Activated T-helper 17 cell treated with anti-CD3 and anti-CD28 coated beads, Interleukin-2, amount 50 U/mL, for 72 hours (primary cell): ENCODE results near the gene FIBCD1. TPM values are rescaled to one million over a fixed set of nuclear protein-coding genes. Genes with fewer than 3 reads are reported as not detected.

ENCODE experiments used
- ATAC-seq: fragments of 150-1000 bp; cut with Tn5 transposase; replicated peaks from 2 replicates; pipeline ENCODE4 v1.10.0; 2021; ENCODE audit warnings: mild to moderate bottlenecking, moderate library complexity
- H3K27ac Mint-ChIP-seq: one replicate; pipeline ENCODE4 v1.8.0; 2022; ENCODE audit warnings: mixed read lengths
- H3K27me3 Mint-ChIP-seq: one replicate; pipeline ENCODE4 v1.8.0; 2022; ENCODE audit warnings: mixed read lengths
- H3K36me3 Mint-ChIP-seq: one replicate; pipeline ENCODE4 v1.8.0; 2022; ENCODE audit warnings: low read depth, mild to moderate bottlenecking, mixed read lengths
- H3K4me1 Mint-ChIP-seq: one replicate; pipeline ENCODE4 v1.8.0; 2022; ENCODE audit warnings: mixed read lengths
- H3K4me3 Mint-ChIP-seq: one replicate; pipeline ENCODE4 v1.8.0; 2022; ENCODE audit warnings: mild to moderate bottlenecking, mixed read lengths
- H3K9me3 Mint-ChIP-seq: one replicate; pipeline ENCODE4 v1.8.0; 2022; ENCODE audit warnings: mixed read lengths
- total RNA-seq, 2 donors: library from RNA; stranded (reverse); gene quantifications; one replicate each; pipeline ENCODE4 v1.2.3, GENCODE V29; 2022

The FIBCD1 gene
- total RNA-seq, 2 donors from 2014 or later = not detected

DNA sequence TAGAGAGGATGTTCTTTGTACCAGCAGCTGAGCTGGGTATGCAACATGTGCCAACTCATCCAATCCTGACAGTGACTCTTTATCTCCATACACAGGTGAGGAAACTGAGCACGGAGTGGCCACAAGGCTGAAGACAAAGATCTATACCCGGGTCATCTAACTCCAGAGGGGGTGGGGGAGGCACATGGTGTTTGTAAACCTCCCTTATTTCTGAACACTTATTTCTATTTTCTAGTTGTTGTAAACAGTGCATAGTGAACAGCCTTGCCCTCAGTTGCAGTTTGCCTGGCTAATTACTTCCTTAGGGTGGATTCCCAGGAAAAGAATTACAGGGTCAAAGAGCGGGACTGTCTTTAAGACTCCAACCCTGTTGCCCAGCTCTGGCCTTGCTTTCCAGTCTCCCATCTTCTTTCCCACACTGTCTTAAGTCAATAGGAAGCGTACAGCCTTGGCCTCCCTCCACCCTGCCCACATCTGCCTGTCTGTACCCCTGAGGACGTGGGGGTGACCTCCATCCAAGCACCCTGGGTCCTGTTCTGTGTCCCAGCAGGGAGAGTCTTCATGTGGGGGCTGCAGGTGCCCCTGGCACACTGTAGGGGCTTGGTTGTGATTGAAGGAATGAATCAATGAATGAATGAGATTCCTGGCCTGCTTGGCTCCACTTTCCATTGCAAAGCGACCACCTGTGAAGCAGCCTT, 13.2 kb upstream of the FIBCD1 start:
- Mint-ChIP-seq H3K36me3 (no peaks in the 10 kb centered on the region), H3K9me3 (no peaks in the 10 kb centered on the region), H3K4me3 (no peak overlapping the region), H3K27ac (no peak overlapping the region), H3K4me1 (no peaks in the 10 kb centered on the region), H3K27me3 (peaks cover 12% of the 10 kb centered on the region)
- ATAC-seq = no peak

DNA sequence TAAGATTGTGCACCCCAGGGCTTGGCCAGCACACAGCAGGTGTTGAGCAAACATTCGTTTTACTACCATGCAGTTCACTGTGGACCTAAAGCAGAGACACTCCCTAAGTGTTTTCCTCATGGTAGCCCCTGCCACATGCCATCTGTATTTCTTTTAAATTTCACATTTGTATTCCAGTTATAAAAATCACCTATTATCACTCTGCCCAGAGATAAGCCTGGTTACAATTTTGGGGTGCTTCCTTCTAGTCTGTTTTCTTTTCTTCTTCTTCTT, 10.9 kb upstream of the FIBCD1 start:
- no peaks in the 10 kb centered on the region for H3K9me3 Mint-ChIP-seq
- H3K4me1 Mint-ChIP-seq = no peaks in the 10 kb centered on the region
- ATAC-seq = no peak
- H3K4me3 Mint-ChIP-seq = no peak overlapping the region
- peaks cover 19% of the 10 kb centered on the region for H3K27me3 Mint-ChIP-seq
- H3K36me3 Mint-ChIP-seq = no peaks in the 10 kb centered on the region
- no peak overlapping the region for H3K27ac Mint-ChIP-seq

DNA sequence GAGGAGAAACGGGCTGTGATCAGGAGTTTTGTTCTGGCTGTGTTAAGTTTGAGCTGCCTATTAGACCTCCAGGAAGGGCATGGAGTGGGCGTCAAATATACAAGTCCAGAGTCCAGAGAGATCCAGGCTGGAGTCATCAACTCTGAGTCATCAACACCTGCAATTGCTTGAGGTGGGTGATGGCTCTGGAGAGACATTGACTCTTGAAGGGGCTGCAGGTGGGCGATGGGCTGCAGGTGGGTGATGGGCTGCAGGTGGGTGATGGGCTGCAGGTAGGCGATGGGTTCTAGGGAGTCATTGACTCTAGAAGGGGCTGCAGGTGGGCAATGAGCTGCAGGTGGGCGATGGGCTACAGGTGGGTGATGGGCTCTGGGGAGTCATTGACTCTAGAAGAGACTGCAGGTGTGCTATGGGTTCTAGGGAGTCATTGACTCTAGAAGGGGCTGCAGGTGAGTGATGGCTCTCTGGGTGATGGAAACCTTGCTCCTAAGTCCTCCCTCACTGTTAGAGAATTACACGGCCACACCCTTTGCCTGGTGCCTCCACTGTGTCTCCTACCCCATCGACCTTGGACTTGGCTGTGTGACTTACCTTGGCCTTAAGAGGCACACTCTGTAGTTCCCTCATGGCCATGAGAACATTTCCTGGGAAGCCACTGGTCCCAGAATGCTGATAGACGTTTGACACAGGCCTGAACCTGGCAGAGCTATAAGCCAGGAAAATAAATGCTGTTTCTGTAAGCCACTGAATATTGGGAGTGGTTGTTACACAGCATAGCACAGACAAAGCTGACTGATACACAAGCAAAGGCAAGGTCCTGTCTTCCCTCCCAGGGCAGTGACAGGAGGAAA, 10.4 kb upstream of the FIBCD1 start:
- no peak overlapping the region for H3K4me3 Mint-ChIP-seq
- no peak for ATAC-seq
- H3K27ac Mint-ChIP-seq = no peak overlapping the region
- no peaks in the 10 kb centered on the region for H3K36me3 Mint-ChIP-seq
- peaks cover 19% of the 10 kb centered on the region for H3K27me3 Mint-ChIP-seq
- H3K9me3 Mint-ChIP-seq = no peaks in the 10 kb centered on the region
- H3K4me1 Mint-ChIP-seq = no peaks in the 10 kb centered on the region

DNA sequence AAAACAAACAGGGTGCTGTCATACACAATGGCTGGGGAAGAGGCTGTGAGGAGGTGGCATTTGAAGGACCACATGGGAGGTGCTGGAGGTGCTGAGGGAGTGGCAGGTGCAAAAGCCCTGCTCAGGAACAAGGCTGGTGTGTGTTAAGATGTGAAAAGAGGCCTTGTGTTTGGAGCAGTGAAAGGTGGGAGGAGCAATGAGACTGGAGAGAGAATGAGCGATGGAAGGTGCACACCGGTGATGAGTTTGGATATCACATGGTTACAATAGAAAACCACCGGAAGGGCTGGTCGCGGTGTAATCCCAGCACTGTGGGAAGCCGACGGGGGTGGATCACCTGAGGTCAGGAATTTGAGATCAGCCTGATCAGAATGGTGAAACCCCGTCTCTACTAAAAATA, 9.2 kb upstream of the FIBCD1 start:
- peaks cover 24% of the 10 kb centered on the region for H3K27me3 Mint-ChIP-seq
- H3K9me3 Mint-ChIP-seq = no peaks in the 10 kb centered on the region
- no peak for ATAC-seq
- H3K27ac Mint-ChIP-seq = no peak overlapping the region
- no peak overlapping the region for H3K4me3 Mint-ChIP-seq
- H3K36me3 Mint-ChIP-seq = no peaks in the 10 kb centered on the region
- no peaks in the 10 kb centered on the region for H3K4me1 Mint-ChIP-seq

DNA sequence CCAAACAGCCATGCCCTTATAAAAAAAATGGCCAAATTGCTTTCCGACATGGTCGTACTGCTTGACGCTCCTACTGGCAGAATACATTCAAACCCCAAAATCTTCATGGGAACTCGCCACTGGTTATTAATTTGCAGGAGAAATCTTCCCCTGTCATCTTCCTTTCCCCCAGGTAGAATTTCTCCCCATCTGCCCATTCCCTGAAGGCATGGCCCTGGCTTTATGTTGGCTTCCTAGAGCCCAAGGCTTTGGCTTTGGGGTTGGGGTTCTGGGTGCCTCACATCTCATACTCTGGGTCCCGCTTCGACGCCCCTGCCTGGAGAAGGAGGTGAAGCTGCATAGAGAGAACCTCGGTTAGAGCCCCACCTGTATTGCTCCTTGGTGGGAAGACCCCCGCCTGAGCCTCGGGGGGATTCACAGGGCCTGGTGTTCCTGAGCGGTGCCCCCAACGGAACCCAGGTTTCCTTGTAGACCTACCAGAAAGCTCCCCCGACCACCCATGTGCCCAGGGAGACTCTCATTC, 8.6 kb upstream of the FIBCD1 start:
- Mint-ChIP-seq H3K36me3 (no peaks in the 10 kb centered on the region), H3K27me3 (peaks cover 24% of the 10 kb centered on the region), H3K4me3 (no peak overlapping the region), H3K27ac (no peak overlapping the region), H3K4me1 (no peaks in the 10 kb centered on the region), H3K9me3 (no peaks in the 10 kb centered on the region)
- ATAC-seq = no peak

DNA sequence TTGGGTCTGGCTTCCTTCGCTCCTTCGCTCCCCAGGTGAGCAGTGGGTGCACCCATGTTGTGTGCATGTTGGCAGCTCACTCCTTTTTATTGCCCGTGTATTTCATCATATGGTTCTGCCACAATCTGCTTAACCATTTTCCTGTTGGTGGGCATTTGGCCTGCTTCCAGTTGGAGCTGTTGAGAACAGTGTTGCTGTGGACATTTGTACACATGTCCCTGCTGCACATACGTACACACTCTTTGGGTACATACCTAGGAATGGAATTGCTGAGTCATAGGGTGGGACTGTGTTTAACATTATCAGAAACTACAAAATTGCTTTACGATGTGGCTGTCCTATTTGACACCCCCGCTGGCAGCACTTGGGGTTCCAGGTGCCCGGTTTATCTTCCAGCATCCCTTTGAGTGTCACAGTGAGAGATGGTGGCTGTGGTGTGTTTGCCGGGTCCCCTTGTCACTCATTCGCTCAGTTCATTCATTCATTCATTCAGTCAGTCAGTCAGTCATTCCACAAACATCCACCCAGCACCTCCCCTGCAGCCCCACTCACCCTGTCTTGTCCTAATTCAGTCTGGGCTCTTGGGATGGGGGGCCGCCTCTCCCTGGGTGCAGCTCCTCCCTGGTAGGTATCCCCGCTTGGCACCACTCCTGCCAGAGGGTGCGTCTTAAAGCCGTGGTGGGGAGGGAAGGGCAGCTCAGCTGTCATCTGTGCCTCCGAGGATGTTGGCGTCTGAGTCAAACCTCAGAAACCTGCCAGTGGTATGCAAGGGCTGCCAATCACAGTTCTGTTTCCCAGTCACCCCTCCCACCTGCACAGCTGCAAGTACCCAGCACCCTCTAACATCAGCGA, 7.9 kb upstream of the FIBCD1 start:
- Mint-ChIP-seq H3K27me3 (peaks cover 25% of the 10 kb centered on the region), H3K4me3 (no peak overlapping the region), H3K4me1 (no peaks in the 10 kb centered on the region), H3K9me3 (no peaks in the 10 kb centered on the region), H3K36me3 (no peaks in the 10 kb centered on the region), H3K27ac (no peak overlapping the region)
- no peak for ATAC-seq

DNA sequence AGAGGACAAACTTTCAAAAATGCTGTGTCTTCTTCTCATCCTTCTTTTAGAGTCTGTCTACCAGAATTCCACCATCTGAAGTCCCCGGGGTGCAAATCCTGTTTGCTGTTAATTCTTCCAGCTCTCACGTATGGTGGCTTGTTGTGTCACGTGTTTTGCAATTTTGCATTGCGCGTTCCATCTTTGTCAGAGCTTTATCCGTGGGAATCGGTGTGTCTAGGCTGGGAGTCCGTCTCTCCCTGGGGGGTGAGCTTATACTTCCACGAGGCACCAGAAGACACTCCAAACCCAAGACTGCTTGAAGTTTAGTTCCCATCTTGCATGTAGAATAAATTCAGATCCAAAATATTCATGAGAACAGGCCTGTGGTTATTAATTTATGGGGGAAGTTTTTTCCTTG, 6.1 kb upstream of the FIBCD1 start:
- no peak for ATAC-seq
- Mint-ChIP-seq H3K36me3 (no peaks in the 10 kb centered on the region), H3K4me1 (no peaks in the 10 kb centered on the region), H3K4me3 (no peak overlapping the region), H3K9me3 (no peaks in the 10 kb centered on the region), H3K27me3 (peaks cover 37% of the 10 kb centered on the region), H3K27ac (no peak overlapping the region)

DNA sequence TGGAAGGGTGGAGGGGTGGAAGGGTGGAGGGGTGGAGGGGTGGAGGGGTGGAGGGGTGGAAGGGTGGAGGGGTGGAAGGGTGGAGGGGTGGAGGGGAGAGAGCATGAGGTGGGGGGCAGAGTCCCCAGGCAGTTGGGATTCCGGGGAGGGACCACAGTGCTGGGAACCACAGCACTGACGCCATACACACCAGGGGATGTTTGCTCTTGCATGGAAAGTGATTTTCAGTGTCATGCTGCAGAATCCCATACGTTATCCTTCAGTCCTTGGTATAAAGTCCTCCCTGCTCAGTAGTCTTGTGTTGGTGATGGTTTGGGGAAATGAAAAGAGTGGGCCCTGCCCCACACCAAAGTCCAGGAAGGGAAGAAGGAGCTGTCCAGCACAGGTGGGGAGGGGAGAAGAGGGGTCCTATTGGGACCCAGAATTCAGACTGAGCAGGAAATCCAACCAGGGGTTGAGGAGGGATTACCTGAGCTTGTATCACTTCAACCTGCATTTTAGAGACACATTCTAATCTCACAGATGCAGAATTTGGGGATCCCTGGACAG, 5.5 kb upstream of the FIBCD1 start:
- ATAC-seq = no peak
- H3K27me3 Mint-ChIP-seq = peaks cover 37% of the 10 kb centered on the region
- H3K9me3 Mint-ChIP-seq = no peaks in the 10 kb centered on the region
- no peaks in the 10 kb centered on the region for H3K36me3 Mint-ChIP-seq
- no peak overlapping the region for H3K27ac Mint-ChIP-seq
- H3K4me1 Mint-ChIP-seq = no peaks in the 10 kb centered on the region
- H3K4me3 Mint-ChIP-seq = no peak overlapping the region

DNA sequence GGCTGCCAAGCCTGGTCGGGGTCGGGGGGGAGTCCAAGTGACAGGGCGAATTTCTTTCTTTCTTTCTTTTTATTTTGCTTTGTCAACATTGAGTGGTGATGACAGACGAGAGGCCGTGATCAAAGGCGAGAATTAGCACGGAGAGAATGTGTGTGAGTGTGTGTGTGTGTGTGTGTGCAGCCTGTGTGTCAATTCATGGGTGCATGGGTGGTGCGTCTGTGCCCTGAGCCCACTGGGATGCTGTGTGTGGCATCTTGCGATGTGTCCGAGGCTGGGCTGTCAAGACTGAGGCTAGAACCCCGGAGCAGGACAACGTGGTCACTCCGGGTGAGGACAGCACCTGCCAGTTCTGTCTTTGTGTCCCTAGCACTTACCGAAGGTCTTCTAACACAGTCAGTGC, 4.7 kb upstream of the FIBCD1 start:
- peaks cover 33% of the 10 kb centered on the region for H3K27me3 Mint-ChIP-seq
- no peak for ATAC-seq
- H3K9me3 Mint-ChIP-seq = no peaks in the 10 kb centered on the region
- H3K4me1 Mint-ChIP-seq = no peaks in the 10 kb centered on the region
- H3K27ac Mint-ChIP-seq = no peak overlapping the region
- H3K4me3 Mint-ChIP-seq = no peak overlapping the region
- no peaks in the 10 kb centered on the region for H3K36me3 Mint-ChIP-seq

DNA sequence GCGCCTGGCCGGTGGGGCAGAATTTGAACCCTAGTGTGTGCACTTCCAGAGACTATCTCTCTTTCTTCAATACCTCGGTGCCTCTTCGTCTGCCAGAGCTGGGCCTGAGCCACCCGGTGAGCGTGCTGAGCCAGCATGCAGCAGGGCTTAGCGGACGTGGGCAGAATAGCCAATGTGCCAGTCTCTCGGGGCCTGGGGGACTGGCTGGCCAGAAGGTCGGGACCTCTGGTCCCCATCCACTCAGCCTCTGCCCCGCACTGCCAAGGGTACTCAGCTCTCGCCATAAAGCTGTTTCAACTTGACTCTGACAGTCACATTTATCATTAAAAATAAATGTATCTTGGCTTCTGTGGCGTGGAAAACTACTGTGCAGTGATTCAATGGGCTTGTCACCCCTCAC, 4.2 kb upstream of the FIBCD1 start:
- no peak overlapping the region for H3K27ac Mint-ChIP-seq
- H3K27me3 Mint-ChIP-seq = peaks cover 32% of the 10 kb centered on the region
- H3K9me3 Mint-ChIP-seq = no peaks in the 10 kb centered on the region
- H3K4me1 Mint-ChIP-seq = no peaks in the 10 kb centered on the region
- no peak overlapping the region for H3K4me3 Mint-ChIP-seq
- H3K36me3 Mint-ChIP-seq = no peaks in the 10 kb centered on the region
- no peak for ATAC-seq

DNA sequence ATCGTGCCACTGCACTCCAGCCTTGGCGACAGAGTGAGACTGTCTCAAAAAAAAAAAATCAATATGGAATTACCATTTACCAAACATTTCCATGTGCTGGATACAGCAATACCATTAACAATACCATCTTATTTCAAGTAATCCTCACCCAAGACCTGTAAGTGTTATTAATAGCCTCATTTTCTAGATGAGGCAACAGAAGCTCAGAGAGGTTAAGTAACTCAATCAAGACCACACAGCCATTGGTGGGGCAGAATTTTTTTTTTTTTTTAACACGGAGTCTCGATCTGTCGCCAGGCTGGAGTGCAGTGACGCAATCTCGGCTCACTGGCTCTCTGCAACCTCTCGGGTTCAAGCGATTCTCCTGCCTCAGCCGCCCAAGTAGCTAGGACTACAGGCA, 3.6 kb upstream of the FIBCD1 start:
- Mint-ChIP-seq H3K27ac (no peak overlapping the region), H3K9me3 (no peaks in the 10 kb centered on the region), H3K4me3 (no peak overlapping the region), H3K27me3 (peaks cover 31% of the 10 kb centered on the region), H3K4me1 (no peaks in the 10 kb centered on the region), H3K36me3 (no peaks in the 10 kb centered on the region)
- no peak for ATAC-seq

DNA sequence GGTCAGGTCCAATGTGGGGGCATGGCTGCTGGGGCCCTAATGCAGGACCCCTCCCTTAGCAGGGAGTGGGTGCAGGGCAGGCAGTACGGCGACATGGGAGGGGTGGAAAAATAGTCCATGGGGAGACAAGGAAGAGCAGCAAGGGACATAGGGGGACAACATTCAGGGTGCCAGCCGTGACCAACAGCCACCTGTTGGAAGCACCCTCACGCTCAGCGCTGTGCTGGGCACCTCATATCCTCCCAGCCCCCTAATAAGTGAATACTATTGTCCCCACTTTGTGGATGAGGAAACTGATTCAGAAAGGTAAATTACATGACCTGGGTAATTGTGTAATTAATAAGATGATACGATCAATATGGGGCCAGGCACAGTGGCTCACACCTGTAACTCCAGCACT, 3.0 kb upstream of the FIBCD1 start:
- no peaks in the 10 kb centered on the region for H3K36me3 Mint-ChIP-seq
- peaks cover 36% of the 10 kb centered on the region for H3K27me3 Mint-ChIP-seq
- H3K4me3 Mint-ChIP-seq = no peak overlapping the region
- H3K9me3 Mint-ChIP-seq = no peaks in the 10 kb centered on the region
- H3K27ac Mint-ChIP-seq = no peak overlapping the region
- no peak for ATAC-seq
- H3K4me1 Mint-ChIP-seq = no peaks in the 10 kb centered on the region

DNA sequence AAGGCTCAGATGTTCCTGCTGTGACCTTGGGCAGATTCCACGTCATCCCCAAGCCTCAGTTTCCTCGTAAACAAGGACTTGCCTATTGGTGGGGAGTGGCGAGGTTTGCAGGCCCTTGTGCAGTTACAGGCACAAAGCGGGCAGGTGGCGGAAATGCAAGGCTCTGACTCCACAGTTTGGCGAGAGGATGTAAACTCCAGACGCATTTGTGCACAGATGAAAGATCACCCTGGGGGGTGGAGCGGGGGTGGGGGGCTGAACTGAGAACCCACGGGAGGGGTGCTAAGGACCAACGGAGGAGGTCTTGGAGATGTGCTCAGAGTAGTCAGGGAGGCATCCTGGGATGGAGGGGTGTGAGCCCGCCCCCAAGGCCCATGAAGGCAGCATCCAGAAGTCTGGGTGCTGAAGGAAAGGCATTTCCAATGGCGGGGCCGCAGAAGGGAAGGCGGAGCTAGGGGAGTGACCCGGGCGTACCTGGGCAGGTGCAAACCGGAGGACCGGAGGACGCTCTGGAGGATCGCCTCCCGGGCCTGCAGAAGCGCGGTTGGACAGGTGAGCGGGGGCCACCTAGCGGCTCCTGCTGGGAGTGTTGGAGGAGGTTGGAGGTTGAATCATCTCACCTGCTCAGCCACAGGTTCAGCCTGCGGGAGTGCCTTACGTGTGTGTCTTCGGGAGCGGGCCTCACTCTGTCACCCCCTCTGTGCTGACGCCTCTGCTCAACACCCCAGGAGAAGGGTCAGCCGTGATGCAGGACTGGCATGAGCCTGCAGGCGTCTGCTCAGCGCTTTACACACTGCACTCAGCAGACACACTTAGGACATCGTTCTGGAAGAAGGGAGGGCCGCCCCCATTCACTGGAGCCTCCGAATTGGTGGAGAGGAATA, 1.9 kb upstream of the FIBCD1 start:
- H3K36me3 Mint-ChIP-seq = no peaks in the 10 kb centered on the region
- H3K9me3 Mint-ChIP-seq = no peaks in the 10 kb centered on the region
- peak overlapping the region; percentile 10 for H3K4me3 Mint-ChIP-seq
- no peak overlapping the region for H3K27ac Mint-ChIP-seq
- H3K27me3 Mint-ChIP-seq = peaks cover 41% of the 10 kb centered on the region
- no peaks in the 10 kb centered on the region for H3K4me1 Mint-ChIP-seq
- ATAC-seq = peak; percentile 89
